Anterior cingulate cortex (tissue), 58 donors: ENCODE results near the gene CAB39.

Experiments
- DNase-seq, 58 donors: peaks; one replicate each; lab custom pipeline; 2025; lab: John Stamatoyannopoulos, UW

CAB39 gene

GRCh38 chr2:230748087-230748486 lies 35.4 kb downstream of the CAB39 start:
- DNase-seq: no peak

GRCh38 chr2:230749111-230749510 lies 36.5 kb downstream of the CAB39 start:
- DNase-seq: no peak

GRCh38 chr2:230751062-230751461 lies 38.4 kb downstream of the CAB39 start:
- no peak for DNase-seq

GRCh38 chr2:230754200-230754599 lies 41.6 kb downstream of the CAB39 start:
- no peak for DNase-seq

- DNase-seq: no peak
Observed at GRCh38 chr2:230757476-230757875, 44.8 kb downstream of the CAB39 start.

GRCh38 chr2:230758566-230759480 lies 46.2 kb downstream of the CAB39 start:
- DNase-seq: no peak

GRCh38 chr2:230759481-230760167 lies 47.0 kb downstream of the CAB39 start:
- DNase-seq: peak in 1 of 58 donors; percentile 11

- no peak for DNase-seq
Observed at GRCh38 chr2:230761704-230762103, 49.1 kb downstream of the CAB39 start.

GRCh38 chr2:230762317-230762896 lies 49.8 kb downstream of the CAB39 start:
- DNase-seq: no peak

GRCh38 chr2:230764346-230764745 lies 51.7 kb downstream of the CAB39 start:
- no peak for DNase-seq

GRCh38 chr2:230765611-230766300 lies 53.1 kb downstream of the CAB39 start:
- DNase-seq: no peak

GRCh38 chr2:230767862-230768388 lies 55.3 kb downstream of the CAB39 start:
- no peak for DNase-seq

- DNase-seq: no peak
Observed at GRCh38 chr2:230770804-230771203, 58.2 kb downstream of the CAB39 start.

GRCh38 chr2:230772156-230772555 lies 59.5 kb downstream of the CAB39 start:
- no peak for DNase-seq

GRCh38 chr2:230773039-230773773 lies 60.6 kb downstream of the CAB39 start:
- no peak for DNase-seq

GRCh38 chr2:230774348-230774951 lies 61.8 kb downstream of the CAB39 start:
- no peak for DNase-seq

GRCh38 chr2:230775737-230776136 lies 63.1 kb downstream of the CAB39 start:
- no peak for DNase-seq

GRCh38 chr2:230777721-230778120 lies 65.1 kb downstream of the CAB39 start:
- DNase-seq: no peak

- no peak for DNase-seq
Observed at GRCh38 chr2:230778350-230779063, 65.9 kb downstream of the CAB39 start.
